GM18909 (cell line): Measurements from ENCODE around the gene ZMIZ1.

ENCODE experiments used
- ATAC-seq: cut with Tn5 transposase; IDR thresholded peaks from one replicate; pipeline ENCODE4 v1.9.1; 2021; ENCODE audit warnings: mild to moderate bottlenecking; ENCODE audit not compliant: unreplicated experiment, poor library complexity

The ZMIZ1 gene

DNA sequence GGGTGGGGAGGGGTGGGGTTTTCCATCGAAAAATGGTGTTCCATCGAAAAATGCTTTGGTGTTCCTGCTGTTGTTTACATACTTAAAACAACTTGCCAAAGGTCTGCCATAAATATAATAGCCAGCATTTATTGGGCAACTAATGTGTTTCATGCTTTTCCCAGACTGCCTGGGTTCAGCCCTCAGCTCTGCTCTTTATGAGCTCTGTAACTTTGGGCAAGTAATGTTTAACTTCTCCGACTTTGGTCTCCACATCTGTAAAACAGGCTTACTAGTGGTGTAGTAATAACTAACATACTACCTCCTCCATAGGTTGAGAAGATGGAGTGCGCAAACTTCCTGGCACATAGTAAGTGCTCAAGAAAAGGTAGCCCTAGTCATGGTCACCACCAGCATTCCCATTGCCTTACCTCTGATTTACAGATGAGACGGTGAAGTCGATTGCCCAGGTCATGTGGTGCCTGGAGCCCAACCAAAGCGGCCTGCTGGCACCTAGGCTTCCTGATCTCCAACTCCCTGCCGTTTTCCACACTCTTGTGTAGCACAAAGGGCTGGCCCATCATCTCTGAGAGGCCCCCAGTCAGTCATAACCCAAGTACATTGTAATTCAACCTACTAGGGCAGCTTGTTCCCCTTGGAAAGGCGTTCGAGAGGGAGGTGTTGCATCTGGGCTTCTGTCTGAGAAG lies 8.9 kb downstream of the ZMIZ1 start:
- no peak for ATAC-seq

GRCh38 chr10:79078367-79079053 lies 9.7 kb downstream of the ZMIZ1 start:
- no peak for ATAC-seq

- no peak for ATAC-seq
These were observed 10.3 kb downstream of the ZMIZ1 start for GRCh38 chr10:79079054-79079397.

DNA sequence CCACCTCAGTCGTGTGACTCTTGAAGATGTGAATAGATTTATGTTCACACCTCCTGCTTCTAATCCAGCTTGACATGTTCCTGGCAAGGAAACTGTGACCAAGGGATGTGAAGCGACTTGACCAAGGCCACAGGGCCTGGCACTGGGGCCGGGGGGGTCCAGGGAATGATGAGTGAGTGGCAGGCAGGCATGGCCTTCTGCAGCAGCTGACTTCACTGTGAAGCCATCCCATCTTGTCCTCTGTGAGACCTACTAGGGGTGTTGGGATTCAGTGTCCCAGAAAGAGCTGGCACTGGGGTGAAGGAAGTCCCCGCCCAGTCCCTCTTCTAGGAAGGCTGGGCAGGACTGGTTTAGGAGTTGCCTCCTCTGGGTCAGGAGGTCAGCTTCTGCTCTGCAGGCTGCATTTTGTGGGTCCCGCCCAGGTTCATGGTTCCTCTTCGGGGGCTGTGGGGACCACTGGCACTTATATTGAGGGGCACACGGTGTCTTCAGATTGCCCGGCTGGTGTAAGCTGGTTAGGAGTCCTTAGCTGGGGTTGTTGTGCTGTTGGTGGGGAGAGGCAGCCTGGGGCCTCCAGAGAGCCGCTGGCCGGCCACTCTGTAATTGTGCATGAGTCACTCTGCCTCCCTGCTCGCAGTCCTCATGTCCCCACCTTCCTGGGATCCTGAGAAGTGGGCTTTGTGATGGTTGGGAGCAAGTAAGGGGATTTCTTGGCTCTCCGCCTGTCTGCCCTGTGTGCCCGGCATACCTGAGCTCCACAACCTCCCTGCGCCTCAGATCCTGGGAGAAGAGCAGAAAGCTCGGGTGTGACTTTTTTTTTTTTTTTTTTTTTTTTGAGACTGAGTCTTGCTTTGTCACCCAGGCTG lies 11.0 kb downstream of the ZMIZ1 start:
- no peak for ATAC-seq

DNA sequence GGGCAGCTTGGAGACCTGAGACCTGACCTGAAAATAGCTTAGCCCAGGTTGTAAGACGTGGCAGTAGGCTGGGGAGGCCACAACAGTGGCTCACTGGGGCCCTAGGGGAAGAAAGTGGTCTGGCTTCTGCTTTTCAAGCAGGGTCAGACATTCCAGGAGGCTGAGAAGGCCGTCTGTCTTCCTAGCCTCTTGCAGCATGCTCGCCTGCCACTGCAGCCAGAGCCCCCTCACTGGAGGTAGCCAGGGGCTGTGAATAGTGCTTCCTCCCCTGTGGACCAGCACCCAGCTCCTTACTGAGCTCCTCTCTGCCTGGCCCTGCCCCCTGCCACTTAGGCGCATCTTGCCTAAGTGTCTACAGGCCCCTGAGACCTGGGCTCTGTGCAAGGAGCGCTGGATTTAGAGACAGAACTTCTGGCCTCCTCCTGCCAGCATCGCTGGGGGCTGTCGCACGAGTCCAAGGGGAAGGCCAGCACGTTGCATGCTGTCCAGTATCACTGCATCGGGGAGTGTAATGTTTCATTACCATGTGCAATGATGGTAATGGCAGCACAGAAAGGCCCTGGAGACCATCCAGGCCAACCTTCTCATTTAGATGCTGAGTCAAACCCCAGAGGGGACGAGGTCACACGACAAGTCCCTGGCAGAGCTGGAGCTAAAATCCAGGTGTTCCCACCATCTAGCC lies 12.7 kb downstream of the ZMIZ1 start:
- no peak for ATAC-seq

DNA sequence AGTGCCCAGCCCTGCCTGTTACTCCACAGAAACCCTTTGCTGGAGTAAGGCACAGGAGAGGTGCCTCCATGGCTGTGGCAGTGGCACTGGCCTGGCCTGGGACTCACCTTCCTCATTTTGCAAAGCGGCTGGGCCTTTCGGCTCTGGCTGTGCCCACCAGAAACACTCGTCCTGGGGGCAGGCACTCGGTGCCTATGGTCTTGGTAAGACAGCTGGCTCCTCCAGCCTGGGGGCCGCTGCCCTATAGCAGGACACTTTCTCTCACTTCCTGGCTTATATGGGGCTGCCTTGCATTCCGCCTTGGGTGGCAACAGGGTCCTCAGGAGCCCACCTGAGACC lies 13.2 kb downstream of the ZMIZ1 start:
- no peak for ATAC-seq

DNA sequence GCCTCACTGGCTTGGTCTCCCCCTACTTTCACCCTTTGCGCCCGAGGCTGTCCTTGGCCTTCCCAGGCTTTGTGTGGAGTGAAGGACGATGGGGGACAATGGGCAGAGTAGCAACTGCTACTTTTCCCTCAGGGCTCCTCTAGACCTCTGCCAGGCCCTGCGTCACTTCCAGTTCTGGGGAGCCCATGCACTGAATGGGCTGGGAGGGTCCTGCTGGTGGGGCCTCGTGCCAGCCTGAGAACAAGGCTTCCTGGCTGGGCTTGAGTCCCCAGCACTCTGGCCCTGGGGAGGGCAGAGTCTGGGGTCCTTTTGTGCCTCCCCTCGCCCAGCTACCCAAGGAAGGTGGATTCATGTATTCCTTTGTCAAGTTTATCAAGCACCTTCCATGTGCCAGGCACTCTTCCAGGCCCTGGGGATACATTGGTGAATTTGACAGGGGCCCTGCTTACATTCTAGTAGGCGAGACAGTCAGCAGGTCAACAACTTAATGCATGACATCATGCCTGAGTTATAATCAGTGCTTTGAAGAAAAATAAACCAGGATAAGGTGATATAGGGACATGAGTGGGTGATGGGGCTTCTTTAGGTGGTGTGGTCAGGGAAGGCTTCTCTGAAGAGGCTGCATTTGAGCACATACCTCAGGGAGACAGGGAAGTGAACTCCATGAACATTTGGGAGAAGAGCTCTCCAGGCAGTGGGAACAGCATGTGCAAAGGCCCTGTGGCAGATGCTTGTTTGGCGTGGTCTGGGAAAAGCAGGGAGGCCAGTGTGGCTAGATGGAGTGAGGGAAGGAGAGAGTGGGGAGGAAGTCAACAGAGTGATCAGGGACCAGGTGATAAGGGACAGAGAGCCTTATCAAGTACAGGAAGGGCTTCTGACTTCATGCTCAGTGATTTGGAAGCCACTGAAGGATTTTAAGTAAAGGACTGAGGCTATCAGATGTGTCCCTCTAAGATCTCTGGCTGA lies 14.1 kb downstream of the ZMIZ1 start:
- no peak for ATAC-seq

DNA sequence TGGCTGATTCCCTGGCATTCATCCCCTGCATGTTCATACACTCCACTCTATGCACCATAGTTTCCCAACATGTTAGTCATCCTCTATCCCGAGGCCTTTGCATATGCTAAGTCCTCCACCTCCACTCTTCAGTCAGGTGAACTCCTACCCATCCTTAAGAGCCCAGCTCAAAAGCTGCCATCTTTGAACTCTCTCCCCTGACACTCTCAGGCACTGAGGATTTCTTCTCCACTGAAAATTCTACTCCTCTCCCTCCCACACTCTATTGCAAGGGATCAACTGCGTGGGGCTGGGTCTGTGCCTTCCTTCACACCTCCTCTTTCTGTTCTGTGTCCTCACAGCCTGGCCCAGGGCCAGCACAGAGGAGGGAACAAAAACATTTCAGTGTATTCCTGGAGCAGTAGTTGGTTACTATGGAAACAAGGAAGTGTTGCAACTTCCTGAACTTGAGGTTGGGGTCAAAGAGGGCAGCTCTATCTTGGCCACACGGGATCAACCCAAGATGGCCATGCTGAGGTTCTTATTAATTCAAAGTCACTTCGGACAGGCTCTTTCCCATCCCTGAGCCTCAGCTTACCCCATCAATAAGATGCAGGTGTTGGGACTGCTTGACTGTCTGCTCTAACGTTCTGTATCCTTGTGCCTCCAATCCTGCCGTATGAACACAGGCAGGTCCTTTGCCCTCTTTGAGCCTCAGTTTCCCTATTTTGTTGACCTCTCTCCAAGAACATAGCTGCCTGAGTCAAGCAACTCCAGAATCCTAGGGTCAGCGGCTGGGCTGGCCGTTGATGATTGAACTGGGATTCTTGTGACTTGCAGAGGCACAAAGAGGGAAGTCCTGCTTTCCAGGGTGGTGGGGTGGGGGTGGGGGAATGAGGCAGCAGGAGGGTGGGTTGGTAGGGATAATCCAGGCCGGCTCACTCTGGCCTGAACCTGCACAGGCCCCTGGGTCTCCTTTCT lies 15.5 kb downstream of the ZMIZ1 start:
- ATAC-seq: no peak

- ATAC-seq: peak; percentile 69
These were observed 16.3 kb downstream of the ZMIZ1 start for GRCh38 chr10:79084972-79085597.

DNA sequence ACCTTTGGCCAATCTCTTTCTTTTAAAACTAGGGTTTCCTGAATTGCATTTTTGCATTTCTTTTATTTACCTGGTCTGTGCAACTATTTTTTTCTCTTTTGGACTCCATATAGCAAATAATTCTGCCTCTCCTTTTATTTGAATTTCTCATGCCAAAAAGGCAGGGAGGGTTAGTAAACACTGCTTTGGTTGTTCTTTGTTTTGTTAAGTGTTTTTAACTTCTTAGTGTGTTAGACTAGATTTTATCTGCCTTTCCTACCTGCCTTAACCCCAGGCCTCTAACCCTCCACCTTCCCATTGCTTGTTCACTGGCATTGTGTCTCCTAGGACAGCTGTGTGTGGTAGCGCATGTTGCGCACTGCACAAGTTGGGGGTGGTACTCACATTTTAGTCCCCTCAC lies 18.1 kb downstream of the ZMIZ1 start:
- no peak for ATAC-seq

- no peak for ATAC-seq
These were observed 19.0 kb downstream of the ZMIZ1 start for GRCh38 chr10:79087721-79088120.

- no peak for ATAC-seq
These were observed 19.4 kb downstream of the ZMIZ1 start for GRCh38 chr10:79088176-79088575.

DNA sequence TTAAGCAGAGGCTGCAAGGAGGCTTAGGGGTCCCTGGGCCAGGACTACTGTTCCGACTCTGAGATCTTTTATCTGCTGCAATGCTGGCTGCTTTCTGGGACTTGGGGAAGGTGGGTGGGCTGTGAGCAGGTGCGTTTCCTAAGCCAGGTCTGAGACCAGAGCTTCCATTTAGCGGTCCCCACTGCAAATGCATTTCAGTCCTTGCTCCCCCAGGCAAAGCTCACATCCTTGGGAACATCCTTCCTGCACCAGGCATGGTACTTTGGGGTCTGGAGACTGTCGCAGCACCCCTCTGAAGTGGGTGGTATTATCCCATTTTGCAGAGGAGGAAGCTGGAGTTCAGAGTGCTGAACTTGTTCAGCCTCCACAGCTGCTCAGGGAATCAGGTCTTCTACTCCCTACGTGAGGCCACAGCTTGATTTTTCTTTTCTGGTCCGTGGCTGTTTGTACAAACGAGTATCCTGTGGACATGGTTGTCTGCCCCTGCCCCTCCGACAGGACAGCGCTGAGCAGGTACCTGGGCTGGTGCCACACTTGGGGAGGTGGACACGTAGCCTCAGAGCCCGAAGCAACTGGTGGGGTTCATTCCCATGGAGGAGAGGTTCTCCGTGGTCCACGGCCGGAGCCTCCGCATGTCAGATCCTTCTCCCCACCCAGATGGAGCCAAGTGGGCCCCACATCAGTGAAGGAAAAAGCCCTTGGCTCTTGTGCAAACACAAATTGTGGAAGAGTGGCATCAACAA lies 20.0 kb downstream of the ZMIZ1 start:
- ATAC-seq: no peak

DNA sequence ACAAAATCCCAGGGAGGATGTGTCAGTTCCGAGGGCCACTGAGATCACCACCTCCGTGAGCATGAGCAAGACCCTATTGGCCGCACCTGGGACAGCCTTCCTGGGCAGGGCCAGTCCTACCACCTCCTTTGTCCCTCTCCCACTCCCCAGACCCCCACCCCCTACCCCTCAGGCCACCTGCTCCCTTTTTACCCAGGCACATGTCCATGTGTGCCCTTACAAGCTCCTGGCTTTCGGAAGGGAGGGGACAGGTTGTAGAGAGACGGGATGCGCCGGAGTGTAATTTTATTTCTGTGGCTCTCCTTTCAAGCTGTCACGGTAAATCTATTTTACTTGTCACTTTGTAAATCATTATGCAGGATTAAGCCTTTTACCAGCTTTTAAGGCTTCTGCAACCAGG lies 20.9 kb downstream of the ZMIZ1 start:
- ATAC-seq: no peak

DNA sequence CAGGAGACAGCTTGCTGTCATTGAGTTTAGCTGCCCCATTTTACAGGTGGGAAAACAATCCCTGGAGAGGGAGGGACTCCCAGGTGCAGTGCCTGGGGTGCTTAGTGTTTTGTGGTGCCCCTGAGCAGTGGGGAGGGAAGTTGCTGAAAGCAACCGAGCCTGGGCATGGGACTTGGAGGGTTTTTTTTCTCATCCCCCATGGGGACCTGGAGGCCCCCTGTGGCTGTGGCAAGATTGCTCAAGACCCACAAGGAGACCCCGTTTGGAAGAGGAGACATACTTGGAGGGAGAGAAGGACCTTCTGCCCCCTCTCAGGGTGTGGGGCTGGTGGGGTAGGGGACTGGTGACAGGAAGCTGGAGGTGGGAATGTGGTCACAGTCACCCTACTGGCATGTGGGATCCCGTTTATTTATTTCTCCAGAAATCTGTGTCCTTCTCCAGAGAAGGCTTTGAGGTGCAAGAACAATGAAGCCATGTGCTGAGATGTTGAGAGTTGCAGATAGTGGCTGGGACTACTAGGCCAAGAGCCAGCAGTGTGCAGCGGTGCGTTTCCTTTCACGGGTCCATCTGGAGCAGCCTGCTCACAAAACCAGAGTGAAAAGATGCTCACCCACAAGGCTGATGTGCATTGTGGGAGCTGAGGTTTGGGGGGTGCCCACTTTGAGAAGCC lies 21.5 kb downstream of the ZMIZ1 start:
- ATAC-seq: peak; percentile 42

DNA sequence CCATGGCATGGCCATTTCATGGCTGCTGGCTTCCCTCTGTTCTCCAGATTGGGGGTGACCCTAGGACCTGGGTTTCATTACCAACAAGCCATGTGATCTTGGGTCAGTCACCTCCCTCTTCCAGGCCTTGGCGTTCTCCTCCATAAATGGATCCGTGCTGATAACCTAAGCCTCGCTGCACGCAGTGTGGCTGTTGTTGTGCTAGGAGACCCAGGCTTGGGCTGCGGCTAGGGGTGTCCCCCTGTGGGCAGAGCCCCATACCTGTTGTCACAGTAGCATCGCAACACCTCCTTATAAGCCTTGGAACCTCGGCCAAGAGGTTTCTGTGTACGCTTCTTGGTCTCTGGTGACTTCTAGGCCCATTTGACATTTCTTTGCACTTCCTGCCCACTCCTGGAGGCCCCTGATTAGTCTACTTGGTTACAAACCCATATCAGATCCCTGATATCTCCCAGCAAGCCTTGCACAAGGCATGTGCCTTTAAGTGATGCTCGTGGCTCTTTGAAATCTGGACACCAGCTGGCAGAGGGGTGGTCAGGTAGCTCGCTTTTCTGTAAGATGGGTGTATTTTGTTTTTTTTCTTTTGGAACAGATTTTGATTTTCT lies 23.6 kb downstream of the ZMIZ1 start:
- ATAC-seq: no peak
